Endodermal cell (in vitro differentiated cells): ENCODE results near the gene NAV2. TPM values are rescaled to one million over a fixed set of nuclear protein-coding genes. Genes with fewer than 3 reads are reported as not detected.

ENCODE experiments used
- DNase-seq: peaks from one replicate; pipeline ENCODE4 v3.0.0-alpha.2; 2017
- H3K27ac ChIP-seq: 2 replicates; pipeline ENCODE4 v1.5.1; 2013; ENCODE audit warnings: mild to moderate bottlenecking, low read depth, low read length, moderate library complexity
- H3K27me3 ChIP-seq: 2 replicates; pipeline ENCODE4 v1.6.1; 2013; ENCODE audit warnings: mild to moderate bottlenecking, low read length, moderate library complexity; ENCODE audit not compliant: insufficient read depth, control insufficient read depth, poor library complexity, severe bottlenecking
- H3K36me3 ChIP-seq: 2 replicates; pipeline ENCODE4 v1.7.0; 2013; ENCODE audit warnings: mild to moderate bottlenecking, low read length, moderate library complexity; ENCODE audit not compliant: control insufficient read depth, insufficient read depth
- H3K4me1 ChIP-seq: one replicate; pipeline ENCODE4 v1.7.0; 2013; ENCODE audit warnings: low read length; ENCODE audit not compliant: control insufficient read depth, insufficient read depth
- H3K4me3 ChIP-seq: 2 replicates; pipeline ENCODE4 v1.5.1; 2013; ENCODE audit warnings: mild to moderate bottlenecking, low read length, moderate library complexity
- H3K9ac ChIP-seq: 2 replicates; pipeline ENCODE4 v1.6.1; 2013; ENCODE audit warnings: mild to moderate bottlenecking, low read length, moderate library complexity; ENCODE audit not compliant: poor library complexity, severe bottlenecking; ENCODE audit errors: extremely low read depth
- H3K9me3 ChIP-seq: 2 replicates; pipeline ENCODE4 v1.6.1; 2013; ENCODE audit warnings: mild to moderate bottlenecking, low read length, moderate library complexity; ENCODE audit not compliant: control insufficient read depth
- H3K27ac Mint-ChIP-seq: 2 replicates; pipeline ENCODE4 v1.8.0; 2020; ENCODE audit warnings: mixed read lengths
- H3K27me3 Mint-ChIP-seq: 2 replicates; pipeline ENCODE4 v1.8.0; 2021; ENCODE audit warnings: mild to moderate bottlenecking, mixed read lengths; ENCODE audit not compliant: insufficient read depth
- H3K36me3 Mint-ChIP-seq: 2 replicates; pipeline ENCODE4 v1.8.0; 2020; ENCODE audit warnings: low read depth, mixed read lengths
- H3K4me1 Mint-ChIP-seq: 2 replicates; pipeline ENCODE4 v1.8.0; 2020; ENCODE audit warnings: mixed read lengths
- H3K4me3 Mint-ChIP-seq: 2 replicates; pipeline ENCODE4 v1.8.0; 2020; ENCODE audit warnings: mild to moderate bottlenecking, moderate library complexity, mixed read lengths
- H3K9me3 Mint-ChIP-seq: 2 replicates; pipeline ENCODE4 v1.8.0; 2020; ENCODE audit warnings: mild to moderate bottlenecking, mixed read lengths
- CTCF ChIP-seq: fragments of 200-600 bp; sonication (generic); conservative IDR thresholded peaks from 2 replicates; pipeline ENCODE4 v1.5.0; 2021; ENCODE audit warnings: antibody characterized with exemption, mild to moderate bottlenecking
- WGBS, 2 experiments: methylation state at CpG; one replicate each; pipeline versions ENCODE4 v1.1.5 to v1.1.7; 2013; ENCODE audit warnings: missing lambda C conversion rate in 2 of 2, mixed read lengths in 1 of 2; ENCODE audit not compliant: insufficient coverage in 1 of 2, insufficient read length in 1 of 2; 5-methylcytosine and 5-hydroxymethylcytosine counted together
- total RNA-seq, 2 donors: library from RNA; stranded (reverse); fragmentation: NEBNext Ultra II Directional in 1 of 2; extraction: Animal tissue kit (Norgen Biotek cat#: 25700) in 1 of 2; gene quantifications; 2 replicates in 1 of 2; 3 replicates in 1 of 2; pipeline ENCODE4 v1.2.1, GENCODE V29; 2021

Gene NAV2
- total RNA-seq, 2 donors from 2014 or later: 37.1 to 42.4 TPM

GRCh38 chr11:19735909-19736498 lies 23.4 kb downstream of the NAV2 start:
- no peaks in the 10 kb centered on the region for H3K36me3 ChIP-seq
- no peaks in the 10 kb centered on the region for H3K9me3 Mint-ChIP-seq
- peaks cover 26% of the 10 kb centered on the region for H3K4me1 Mint-ChIP-seq
- H3K27ac Mint-ChIP-seq: no peak overlapping the region
- peaks cover 12% of the 10 kb centered on the region for H3K4me1 ChIP-seq
- H3K9ac ChIP-seq: no peak overlapping the region
- H3K4me3 ChIP-seq: no peak overlapping the region
- WGBS, 2 experiments: 86 to 97% methylated on average over 1 to 2 of the region's 2 CpGs
- peaks cover 4% of the 10 kb centered on the region for H3K27me3 ChIP-seq
- H3K36me3 Mint-ChIP-seq: no peaks in the 10 kb centered on the region
- TF ChIP-seq CTCF: no peak
- no peak overlapping the region for H3K27ac ChIP-seq
- peaks cover 3% of the 10 kb centered on the region for H3K27me3 Mint-ChIP-seq
- DNase-seq: no peak
- H3K9me3 ChIP-seq: no peaks in the 10 kb centered on the region
- H3K4me3 Mint-ChIP-seq: no peak overlapping the region

GRCh38 chr11:19736831-19737230 lies 24.2 kb downstream of the NAV2 start:
- H3K27ac ChIP-seq: no peak overlapping the region
- no peak overlapping the region for H3K9ac ChIP-seq
- no peaks in the 10 kb centered on the region for H3K36me3 ChIP-seq
- H3K27ac Mint-ChIP-seq: no peak overlapping the region
- no peak for DNase-seq
- no peaks in the 10 kb centered on the region for H3K9me3 Mint-ChIP-seq
- peaks cover 3% of the 10 kb centered on the region for H3K27me3 Mint-ChIP-seq
- peaks cover 12% of the 10 kb centered on the region for H3K4me1 ChIP-seq
- H3K9me3 ChIP-seq: no peaks in the 10 kb centered on the region
- no peak overlapping the region for H3K4me3 Mint-ChIP-seq
- TF ChIP-seq CTCF: no peak
- H3K4me3 ChIP-seq: no peak overlapping the region
- WGBS, 2 experiments: 92 to 93% methylated on average over 2 to 3 of the region's 3 CpGs
- no peaks in the 10 kb centered on the region for H3K36me3 Mint-ChIP-seq
- peaks cover 4% of the 10 kb centered on the region for H3K27me3 ChIP-seq
- H3K4me1 Mint-ChIP-seq: peaks cover 26% of the 10 kb centered on the region

GRCh38 chr11:19737575-19737974 lies 24.9 kb downstream of the NAV2 start:
- 88 to 100% methylated on average over 4 of the region's 4 CpGs for WGBS, 2 experiments
- H3K9ac ChIP-seq: no peak overlapping the region
- H3K36me3 Mint-ChIP-seq: no peaks in the 10 kb centered on the region
- peaks cover 4% of the 10 kb centered on the region for H3K27me3 ChIP-seq
- no peak for DNase-seq
- no peaks in the 10 kb centered on the region for H3K9me3 Mint-ChIP-seq
- H3K4me3 ChIP-seq: no peak overlapping the region
- no peak overlapping the region for H3K27ac ChIP-seq
- H3K4me1 Mint-ChIP-seq: peaks cover 26% of the 10 kb centered on the region
- no peak overlapping the region for H3K4me3 Mint-ChIP-seq
- no peaks in the 10 kb centered on the region for H3K36me3 ChIP-seq
- H3K27me3 Mint-ChIP-seq: peaks cover 3% of the 10 kb centered on the region
- peaks cover 12% of the 10 kb centered on the region for H3K4me1 ChIP-seq
- no peak overlapping the region for H3K27ac Mint-ChIP-seq
- H3K9me3 ChIP-seq: no peaks in the 10 kb centered on the region
- TF ChIP-seq CTCF: no peak
